ENCODE data around the gene ETV2.
A peak's percentile ranks its signal among the peaks of the same experiment; 100 is the strongest.
"Not testable (repeated sequence)": the region's sequence is repeated elsewhere in the genome, so short reads cannot be mapped to it uniquely, and the experiment has no call there.

ETV2 gene

DNA sequence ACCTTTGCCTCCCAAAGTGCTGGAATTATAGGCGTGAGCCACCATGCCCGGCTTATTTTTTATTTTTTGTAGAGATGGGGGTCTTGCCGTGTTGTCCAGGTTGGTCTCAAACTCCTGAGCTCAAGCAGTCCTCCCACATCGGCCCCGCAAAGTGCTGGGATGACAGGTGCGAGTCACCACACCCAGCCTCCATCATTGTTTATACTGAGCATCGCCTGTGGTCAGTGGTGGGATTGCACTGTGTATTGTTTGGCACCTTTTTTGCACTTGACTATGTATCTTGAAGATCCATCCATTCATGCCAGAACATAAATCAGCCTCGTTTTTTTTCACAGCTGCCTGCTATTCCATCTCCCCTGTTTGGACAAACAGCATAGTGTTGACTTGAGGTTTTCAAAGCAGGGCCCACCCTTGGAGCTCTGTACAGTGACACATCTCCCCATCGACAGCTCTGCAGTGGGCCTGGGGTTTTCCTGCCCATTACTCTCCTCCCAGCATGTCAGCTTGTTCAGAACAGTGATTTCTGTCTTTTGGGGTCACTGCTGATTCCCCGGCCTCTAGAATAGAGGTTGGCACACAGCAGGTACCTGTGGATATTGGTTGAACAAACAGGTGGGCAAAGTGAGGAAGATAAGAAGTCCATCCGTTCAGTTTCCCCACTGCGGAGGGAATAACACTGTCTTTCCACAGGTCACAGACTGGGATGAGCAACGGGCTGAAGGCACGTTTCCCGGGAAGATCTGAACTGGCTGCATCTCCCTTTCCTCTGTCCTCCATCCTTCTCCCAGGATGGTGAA, 16.6 kb downstream of the ETV2 start:
- DNase-seq (ENCODE audit: low read depth), result peak; percentile 18

DNA sequence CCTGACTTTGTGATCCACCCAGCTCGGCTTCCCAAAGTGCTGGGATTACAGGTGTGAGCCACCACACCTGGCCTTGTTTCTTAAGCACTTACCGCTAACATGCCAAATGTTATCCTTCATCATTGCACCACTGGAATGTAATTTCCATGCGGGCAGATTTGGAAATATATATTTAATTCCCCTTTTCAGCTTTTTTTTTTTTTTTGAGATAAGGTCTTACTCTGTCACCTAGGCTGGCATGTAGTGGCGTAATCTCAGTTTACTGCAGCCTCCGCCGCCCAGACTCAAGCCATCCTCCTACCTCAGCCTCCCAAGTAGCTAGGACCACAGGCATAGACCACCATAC, 20.4 kb downstream of the ETV2 start:
- DNase-seq (ENCODE audit: low read depth), result no peak

DNA sequence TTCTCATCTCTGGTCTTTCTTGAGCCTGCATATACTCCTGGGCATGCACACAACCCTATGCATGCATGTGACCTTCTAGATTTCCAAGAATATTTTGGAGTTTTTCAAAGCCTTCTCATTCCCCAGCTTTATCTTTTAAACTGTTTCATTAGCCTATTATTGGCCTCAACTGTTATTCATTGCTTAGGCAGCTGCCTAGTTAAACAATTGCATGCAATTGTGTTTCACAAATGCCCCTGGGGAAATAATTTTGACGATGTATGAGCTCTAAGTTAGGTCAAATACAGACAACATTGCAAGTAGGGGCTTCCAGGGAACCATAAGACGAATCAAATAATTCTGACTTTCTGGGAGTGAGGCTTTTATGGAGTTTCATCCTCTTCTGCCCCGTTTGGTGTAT, 22.4 kb downstream of the ETV2 start:
- DNase-seq (ENCODE audit: low read depth), result no peak

DNA sequence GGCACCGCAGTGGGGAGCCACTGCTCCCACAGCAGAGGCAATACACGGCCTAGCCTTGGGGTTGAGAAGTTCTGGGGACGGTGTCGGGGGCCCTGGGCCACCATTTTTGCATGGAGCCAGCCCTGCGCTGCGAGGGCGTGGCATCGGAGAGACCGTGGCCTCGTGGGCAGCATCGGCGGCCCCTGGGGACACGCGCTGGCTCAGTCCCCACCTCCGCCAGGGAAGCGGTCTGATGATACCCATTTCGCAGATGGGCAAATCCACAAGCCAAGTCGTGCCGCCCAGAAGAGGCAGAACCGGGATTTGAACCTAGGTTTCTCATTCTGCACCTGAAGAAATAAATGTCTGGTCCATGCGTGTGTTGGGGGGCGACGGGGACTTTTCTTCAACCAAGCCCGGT, 23.6 kb downstream of the ETV2 start:
- no peak for DNase-seq (ENCODE audit: low read depth)

DNA sequence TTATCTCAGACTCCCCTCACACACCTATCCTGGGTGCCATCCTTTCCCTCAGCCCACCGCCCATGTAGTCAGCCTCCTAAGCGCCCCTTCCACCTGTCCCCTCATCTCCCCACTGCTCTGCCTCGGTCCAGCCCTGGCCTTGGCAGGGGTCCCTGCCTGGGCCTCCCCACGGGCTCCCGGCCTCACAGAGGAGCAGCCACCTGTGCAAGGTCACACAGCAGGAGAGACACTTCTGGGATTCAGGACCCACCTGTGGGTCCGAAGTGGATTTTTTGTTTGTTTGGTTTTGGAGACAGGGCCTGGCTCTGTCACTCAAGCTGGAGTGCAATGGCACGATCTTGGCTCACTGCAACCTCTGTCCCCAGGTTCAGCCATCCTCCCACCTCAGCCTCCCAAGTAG, 24.1 kb downstream of the ETV2 start:
- DNase-seq (ENCODE audit: low read depth), result no peak

DNA sequence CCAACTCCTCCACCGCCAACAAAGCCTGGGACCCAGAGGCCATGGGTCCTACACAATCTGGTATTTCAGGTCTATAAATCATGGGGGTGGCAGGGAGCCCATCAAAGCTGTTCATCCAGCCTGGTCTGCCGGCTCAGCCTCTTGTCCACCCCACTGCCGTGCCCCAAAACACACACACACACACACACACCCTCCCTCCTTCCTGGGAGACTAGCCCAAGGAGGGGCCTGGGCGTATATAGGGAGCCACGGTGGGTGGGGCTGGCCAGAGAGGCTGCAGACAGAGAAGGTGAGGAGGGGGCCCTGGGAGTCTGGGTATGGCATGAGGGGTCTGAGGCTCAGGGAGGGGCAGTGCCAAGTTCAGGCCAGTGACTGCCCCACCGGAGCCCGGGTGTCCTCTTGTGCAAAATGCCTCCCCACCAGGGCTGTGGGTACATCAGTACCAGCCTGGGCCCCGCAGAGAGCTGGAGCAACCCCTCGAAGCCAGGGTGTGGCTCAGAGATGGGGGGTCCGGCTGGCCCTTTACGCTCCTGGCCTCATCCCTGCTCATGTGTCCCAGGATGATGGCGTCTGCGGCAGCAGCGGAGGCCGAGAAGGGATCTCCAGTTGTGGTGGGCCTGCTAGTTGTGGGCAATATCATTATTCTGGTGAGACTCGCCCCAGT, 24.8 kb downstream of the ETV2 start, which contains the start of gene UPK1A:
Gene UPK1A (plus strand): TSS at position 267 of the 663 bp plus-strand sequence. CDS start 296 bp downstream, at position 563.
- DNase-seq (ENCODE audit: low read depth), result no peak

DNA sequence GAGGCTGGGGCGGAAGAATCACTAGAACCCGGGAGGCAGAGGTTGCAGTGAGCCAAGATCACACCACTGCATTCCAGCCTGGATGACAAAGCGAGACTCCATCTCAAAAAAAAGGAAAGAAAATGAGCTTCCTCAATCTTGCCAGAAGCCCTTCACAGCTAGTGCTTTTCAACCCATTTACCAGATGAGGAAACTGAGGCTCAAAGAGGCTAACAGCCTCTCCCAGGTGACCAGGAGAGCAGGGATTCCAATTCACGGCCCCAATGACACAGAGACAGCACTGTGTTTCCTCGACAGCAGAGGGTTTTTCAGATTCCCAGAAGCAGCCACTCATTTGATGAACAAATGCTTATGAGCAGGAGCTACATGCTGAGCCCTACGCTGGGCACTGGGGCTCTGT, 28.0 kb downstream of the ETV2 start:
- no peak for DNase-seq (ENCODE audit: low read depth)

DNA sequence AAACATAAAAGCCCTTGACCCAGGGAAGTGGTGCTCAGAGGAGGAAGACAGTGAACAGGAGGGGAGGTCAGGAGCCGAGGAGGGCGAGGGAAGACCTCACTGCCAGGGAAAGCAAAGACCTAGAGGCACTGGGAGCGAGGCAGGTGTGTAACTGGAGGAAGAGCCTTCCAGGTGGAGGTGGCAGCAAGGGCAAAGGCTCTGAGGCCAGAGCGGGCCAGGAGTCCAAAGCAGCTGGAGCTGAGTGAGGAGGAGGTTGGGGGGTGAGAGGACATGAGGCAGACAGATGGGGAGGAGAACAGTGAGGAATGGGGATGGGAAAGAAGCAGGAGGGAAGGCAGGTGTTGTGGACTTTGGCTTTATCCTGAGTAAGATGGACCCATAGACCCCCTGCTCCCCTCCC, 28.4 kb downstream of the ETV2 start:
- DNase-seq (ENCODE audit: low read depth), result no peak

DNA sequence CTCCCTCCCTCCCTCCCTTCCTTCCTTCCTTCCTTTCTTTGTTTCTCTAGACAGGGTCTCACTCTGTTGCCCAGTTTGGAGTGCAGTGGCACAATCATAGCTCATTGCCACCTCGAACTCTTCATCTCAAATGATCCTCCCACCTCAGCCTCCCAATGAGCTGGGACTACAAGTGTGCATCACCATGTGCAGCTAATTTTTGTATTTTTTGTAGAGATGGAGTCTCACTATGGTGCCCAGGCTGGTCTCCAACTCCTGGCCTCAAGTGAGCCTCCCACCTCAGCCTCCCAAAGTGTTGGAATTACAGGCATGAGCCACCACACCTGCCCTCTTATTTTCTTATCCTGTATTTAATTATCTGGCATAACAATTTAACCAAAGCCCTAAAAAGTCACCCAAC, 29.1 kb downstream of the ETV2 start:
- DNase-seq (ENCODE audit: low read depth), result no peak

DNA sequence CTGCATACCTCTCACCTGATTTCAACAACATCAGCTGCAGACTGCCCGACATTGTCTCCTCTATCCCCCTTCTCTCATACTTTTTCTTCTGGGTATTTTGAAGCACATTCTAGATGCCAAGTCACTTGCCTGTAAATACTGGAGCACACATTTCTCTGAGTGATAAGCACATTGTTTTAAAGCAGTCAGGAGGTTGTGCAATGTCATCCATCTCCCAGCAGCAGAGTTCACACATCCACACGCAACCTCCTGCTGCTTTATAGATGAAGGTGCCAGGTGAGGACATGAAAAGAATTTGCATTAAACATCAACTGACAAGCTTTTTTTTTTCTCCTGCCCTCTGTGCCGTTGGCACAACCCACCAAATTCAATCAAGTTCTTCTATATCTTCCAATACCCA, 30.3 kb downstream of the ETV2 start:
- peak; percentile 67 for DNase-seq (ENCODE audit: low read depth)

DNA sequence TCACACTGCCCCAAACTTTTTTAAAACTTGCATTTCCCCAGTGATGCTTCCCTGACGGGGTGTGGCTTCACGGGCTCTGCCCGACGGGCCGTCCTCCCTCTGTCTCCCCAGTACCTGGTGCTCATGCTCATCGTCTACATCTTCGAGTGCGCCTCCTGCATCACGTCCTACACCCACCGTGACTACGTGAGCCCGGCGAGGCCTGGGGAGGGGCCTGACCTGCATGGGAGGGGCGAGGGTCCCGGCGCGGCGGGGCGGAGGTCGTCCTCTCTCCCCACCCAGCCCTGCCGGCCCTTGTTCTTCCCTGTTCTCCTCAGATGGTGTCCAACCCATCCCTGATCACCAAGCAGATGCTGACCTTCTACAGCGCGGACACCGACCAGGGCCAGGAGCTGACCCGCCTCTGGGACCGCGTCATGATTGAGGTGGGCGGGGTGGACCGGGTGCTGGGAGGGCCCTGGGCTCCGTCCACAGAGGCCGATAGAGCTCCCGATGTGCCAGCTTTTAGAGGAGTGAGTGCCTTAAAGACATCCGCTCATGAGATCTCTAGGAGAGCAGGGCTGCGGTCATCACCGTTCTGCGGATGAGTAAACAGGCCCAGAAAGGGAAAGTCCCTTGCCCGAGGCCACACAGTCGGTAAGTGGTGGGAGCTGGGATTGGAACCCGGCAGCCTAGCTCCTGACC, 31.7 kb downstream of the ETV2 start:
- peak; percentile 68 for DNase-seq (ENCODE audit: low read depth)

DNA sequence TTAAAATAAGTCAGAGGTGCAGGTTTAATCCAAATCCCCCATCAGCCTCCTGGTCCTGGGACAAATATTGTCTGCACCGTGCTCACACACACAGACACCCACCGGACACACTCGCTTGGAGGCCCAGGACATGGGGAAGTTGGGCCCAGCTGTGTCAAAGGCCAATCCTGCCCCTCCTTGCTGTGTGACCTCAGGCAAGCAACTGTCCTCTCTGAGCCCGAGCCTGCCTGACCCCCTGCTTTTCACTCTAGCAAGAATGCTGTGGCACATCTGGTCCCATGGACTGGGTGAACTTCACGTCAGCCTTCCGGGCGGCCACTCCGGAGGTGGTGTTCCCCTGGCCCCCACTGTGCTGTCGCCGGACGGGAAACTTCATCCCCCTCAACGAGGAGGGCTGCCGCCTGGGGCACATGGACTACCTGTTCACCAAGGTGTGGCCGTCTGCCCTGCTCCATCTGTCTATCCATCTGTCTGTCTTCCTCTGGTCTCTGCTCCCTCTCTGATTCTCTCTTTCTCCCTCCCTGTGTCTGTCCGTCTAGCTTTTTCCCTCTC, 34.1 kb downstream of the ETV2 start:
- no peak for DNase-seq (ENCODE audit: low read depth)

DNA sequence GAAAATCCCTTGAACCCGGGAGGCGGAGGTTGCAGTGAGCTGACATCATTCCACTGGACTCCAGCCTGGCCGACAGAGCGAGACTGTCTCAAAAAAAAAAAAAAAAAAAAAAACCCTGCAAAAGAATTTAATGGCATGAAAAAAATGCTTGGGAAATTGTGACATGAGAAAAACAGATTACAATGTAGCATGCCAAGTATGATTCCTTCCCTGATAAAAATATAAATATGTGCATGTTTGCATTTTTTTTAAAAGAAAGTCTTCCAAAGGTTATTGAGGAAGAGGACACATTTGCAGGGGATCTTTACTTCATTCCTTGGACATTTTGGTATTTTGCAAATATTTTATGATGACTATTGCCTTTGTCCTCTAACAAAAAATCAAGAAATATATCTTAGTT, 48.3 kb downstream of the ETV2 start:
- DNase-seq (ENCODE audit: low read depth), result no peak

DNA sequence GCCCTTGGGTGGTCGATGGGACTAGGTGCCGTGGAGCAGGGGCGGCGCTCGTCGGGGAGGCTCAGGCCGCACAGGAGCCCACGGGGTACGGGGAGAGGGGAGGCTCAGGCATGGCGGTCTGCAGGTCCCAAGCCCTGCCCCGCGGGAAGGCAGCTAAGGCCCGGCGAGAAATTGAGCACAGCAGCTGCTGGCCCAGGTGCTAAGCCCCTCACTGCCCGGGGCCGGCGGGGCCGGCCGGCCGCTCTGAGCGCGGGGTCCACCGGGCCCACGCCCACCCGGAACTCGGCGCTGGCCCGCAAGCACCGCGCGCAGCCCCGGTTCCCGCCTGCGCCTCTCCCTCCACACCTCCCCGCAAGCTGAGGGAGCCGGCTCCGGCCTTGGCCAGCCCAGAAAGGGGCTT, 49.6 kb downstream of the ETV2 start:
- DNase-seq (ENCODE audit: low read depth), result not testable (repeated sequence)

DNA sequence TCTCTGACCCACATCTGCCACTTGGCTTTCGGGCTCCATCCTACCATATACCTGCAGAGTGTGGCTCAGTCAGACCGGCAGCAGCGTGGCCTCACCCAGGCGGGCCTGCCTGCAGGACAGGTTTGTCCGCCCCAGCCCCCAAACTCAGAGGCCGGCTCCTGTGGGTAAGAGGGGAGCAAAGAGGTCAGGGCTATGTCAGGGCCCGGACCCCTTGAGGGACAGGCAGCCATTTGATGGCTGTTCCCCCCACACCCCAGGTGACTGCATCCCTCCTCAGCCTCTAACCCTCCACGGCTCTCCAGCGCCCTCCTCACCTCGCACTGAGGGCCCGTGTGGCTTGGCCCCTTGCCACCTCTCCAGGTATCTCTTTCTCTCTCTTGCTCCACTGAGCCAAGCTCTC, 50.5 kb downstream of the ETV2 start:
- DNase-seq (ENCODE audit: low read depth), result no peak

DNA sequence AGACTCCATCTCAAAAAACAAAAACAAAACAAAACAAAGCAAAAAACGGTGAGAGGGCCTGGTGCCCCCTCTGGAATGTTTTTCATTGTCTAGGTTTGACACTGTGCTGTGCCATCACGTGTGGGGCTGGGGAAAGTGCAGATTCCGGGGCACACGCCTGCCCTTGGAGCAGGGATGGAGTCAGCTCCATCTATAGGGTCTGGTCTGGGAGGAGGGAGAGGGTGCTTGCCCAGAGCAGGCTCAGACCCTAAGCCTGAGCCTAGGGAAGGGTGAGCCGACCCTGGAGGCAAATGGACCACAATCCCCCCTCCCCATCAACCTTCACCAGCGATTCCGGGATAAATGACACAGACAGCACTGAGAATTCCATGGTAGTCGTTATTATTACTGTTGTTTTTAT, 51.9 kb downstream of the ETV2 start:
- no peak for DNase-seq (ENCODE audit: low read depth)

DNA sequence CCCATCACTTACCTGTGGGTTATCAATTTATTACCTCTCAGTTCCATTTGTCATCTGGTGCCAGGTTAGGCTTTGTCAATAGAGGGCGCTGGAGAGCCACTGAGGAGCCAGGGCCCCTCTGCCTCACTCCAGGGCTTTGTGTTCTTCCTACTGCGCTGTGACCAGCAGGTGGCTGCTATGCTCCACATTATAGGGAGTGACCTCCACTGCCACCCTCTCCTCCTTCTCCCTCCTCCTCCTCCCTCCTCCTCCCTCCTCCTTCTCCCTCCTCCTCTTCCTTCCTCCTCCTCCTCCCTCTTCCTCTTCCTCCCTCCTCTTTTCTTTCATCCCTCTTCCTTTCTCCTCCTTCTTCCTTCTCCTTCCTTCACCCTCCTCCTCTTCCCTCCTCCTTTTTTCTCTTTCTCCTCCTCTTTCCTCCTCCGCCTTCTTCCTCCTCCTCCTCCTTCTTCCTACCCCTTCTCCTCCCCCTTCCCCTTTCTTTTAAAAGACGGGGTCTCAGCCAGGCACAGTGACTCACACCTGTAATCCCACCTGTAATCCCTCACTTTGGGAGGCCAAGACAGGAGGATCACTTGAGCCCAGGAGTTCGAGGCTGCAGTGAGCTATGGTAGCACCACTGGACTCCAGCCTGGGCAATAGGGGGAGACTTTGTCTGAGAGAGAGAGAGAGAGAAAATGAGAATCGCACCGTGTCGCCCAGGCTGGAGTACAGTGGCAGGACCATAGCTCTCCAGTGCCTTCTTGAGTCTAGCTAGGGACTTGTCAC, 52.5 kb downstream of the ETV2 start:
- DNase-seq (ENCODE audit: low read depth), result peak; percentile 79

Data from amniotic epithelial cell (primary cell).